HEK293 (cell line): ENCODE measurements around the gene COL15A1.

Experiments
- CTCF ChIA-PET: fragments of 350-600 bp; formaldehyde crosslinking; extraction: SDS; loops from one replicate; lab custom pipeline; 2021; ENCODE audit warnings: antibody characterized with exemption; lab: Yijun Ruan, JAX
- POLR2A ChIA-PET: fragments of 300-600 bp; formaldehyde crosslinking; extraction: SDS; loops from one replicate; lab custom pipeline; 2020; ENCODE audit warnings: antibody characterized with exemption, inconsistent platforms; lab: Yijun Ruan, JAX
- H3K27ac ChIP-seq: fragments of 200-500 bp; sonication (Bioruptor generic); 2 replicates; pipeline ENCODE4 v1.5.1; 2014; ENCODE audit warnings: low read depth, low read length, control low read depth, inconsistent platforms; ENCODE audit errors: extremely low read depth
- H3K36me3 ChIP-seq, 2 experiments: fragments of 200-500 bp in 1 of 2; sonication (Bioruptor generic) in 1 of 2; 1 replicate in 1 of 2; 2 replicates in 1 of 2; pipeline ENCODE4 v1.5.1; 2014 to 2017; ENCODE audit warnings: inconsistent platforms in 2 of 2, low read length in 2 of 2; ENCODE audit not compliant: control insufficient read depth in 2 of 2, insufficient read depth in 1 of 2
- H3K4me1 ChIP-seq: fragments of 200-500 bp; sonication (Bioruptor generic); 2 replicates; pipeline ENCODE4 v1.5.1; 2014; ENCODE audit warnings: mild to moderate bottlenecking, low read length, inconsistent platforms; ENCODE audit not compliant: control insufficient read depth, insufficient read depth
- H3K4me3 ChIP-seq: 2 replicates; pipeline ENCODE4 v1.5.1; 2011; ENCODE audit warnings: low read depth, mild to moderate bottlenecking, control low read depth, low read length, moderate library complexity
- H3K9me3 ChIP-seq: fragments of 200-500 bp; sonication (Bioruptor generic); 2 replicates; pipeline ENCODE4 v1.5.1; 2014; ENCODE audit warnings: low read depth, low read length, inconsistent platforms; ENCODE audit not compliant: control insufficient read depth, insufficient read depth
- BCL11B ChIP-seq: fragments of 450-650 bp; formaldehyde crosslinking; IDR thresholded peaks from 2 replicates; pipeline ENCODE4 v1.5.1; 2016; ENCODE audit warnings: low read depth, missing biosample characterization, missing genetic modification characterization
- GFI1B ChIP-seq: fragments of 450-650 bp; formaldehyde crosslinking; IDR thresholded peaks from 2 replicates; pipeline ENCODE4 v1.5.1; 2016; ENCODE audit warnings: missing biosample characterization, missing genetic modification characterization
- GLI2 ChIP-seq: fragments of 450-650 bp; formaldehyde crosslinking; IDR thresholded peaks from 2 replicates; pipeline ENCODE4; 2017; ENCODE audit warnings: missing biosample characterization, missing genetic modification characterization, low read depth, borderline replicate concordance
- GLI4 ChIP-seq: fragments of 450-650 bp; formaldehyde crosslinking; IDR thresholded peaks from 2 replicates; pipeline ENCODE4 v1.5.1; 2016; ENCODE audit warnings: missing biosample characterization, missing genetic modification characterization
- GLIS2 ChIP-seq: fragments of 450-650 bp; formaldehyde crosslinking; IDR thresholded peaks from 2 replicates; pipeline ENCODE4 v1.5.1; 2016; ENCODE audit warnings: missing biosample characterization, missing genetic modification characterization
- KLF7 ChIP-seq: fragments of 450-650 bp; formaldehyde crosslinking; IDR thresholded peaks from 2 replicates; pipeline ENCODE4 v1.5.1; 2016; ENCODE audit warnings: missing biosample characterization, missing genetic modification characterization, borderline replicate concordance
- KLF9 ChIP-seq: fragments of 450-650 bp; formaldehyde crosslinking; IDR thresholded peaks from 2 replicates; pipeline ENCODE4 v1.5.1; 2016; ENCODE audit warnings: missing biosample characterization, missing genetic modification characterization, low read depth
- MEIS1 ChIP-seq: sonication (generic); formaldehyde crosslinking; IDR thresholded peaks from 2 replicates; pipeline ENCODE4 v1.8.1; 2022; ENCODE audit warnings: missing genetic modification reagents, mild to moderate bottlenecking, borderline replicate concordance
- RBAK ChIP-seq: fragments of 450-650 bp; formaldehyde crosslinking; IDR thresholded peaks from 2 replicates; pipeline ENCODE4 v1.5.1; 2016; ENCODE audit warnings: missing biosample characterization, missing genetic modification characterization
- TSHZ1 ChIP-seq: fragments of 450-650 bp; formaldehyde crosslinking; IDR thresholded peaks from 2 replicates; pipeline ENCODE4 v1.5.1; 2016; ENCODE audit warnings: missing biosample characterization, missing genetic modification characterization, borderline replicate concordance
- YY2 ChIP-seq: fragments of 450-650 bp; formaldehyde crosslinking; IDR thresholded peaks from 2 replicates; pipeline ENCODE4 v1.5.1; 2016; ENCODE audit warnings: missing biosample characterization, missing genetic modification characterization
- ZBTB11 ChIP-seq: fragments of 450-650 bp; formaldehyde crosslinking; conservative IDR thresholded peaks from 2 replicates; pipeline ENCODE4 v1.5.1; 2016; ENCODE audit warnings: low read depth, missing biosample characterization, missing genetic modification characterization
- ZNF133 ChIP-seq: fragments of 450-650 bp; formaldehyde crosslinking; IDR thresholded peaks from 2 replicates; pipeline ENCODE4 v1.5.1; 2016; ENCODE audit warnings: missing biosample characterization, missing genetic modification characterization
- ZNF175 ChIP-seq: fragments of 450-650 bp; formaldehyde crosslinking; IDR thresholded peaks from 2 replicates; pipeline ENCODE4 v1.5.1; 2016; ENCODE audit warnings: missing biosample characterization, missing genetic modification characterization
- ZNF341 ChIP-seq: fragments of 450-650 bp; formaldehyde crosslinking; IDR thresholded peaks from 2 replicates; pipeline ENCODE4; 2016; ENCODE audit warnings: low read depth, missing biosample characterization, missing genetic modification characterization
- ZNF362 ChIP-seq: fragments of 450-650 bp; formaldehyde crosslinking; IDR thresholded peaks from 2 replicates; pipeline ENCODE4 v1.5.1; 2016; ENCODE audit warnings: missing biosample characterization, missing genetic modification characterization
- ZNF514 ChIP-seq: fragments of 450-650 bp; formaldehyde crosslinking; IDR thresholded peaks from 2 replicates; pipeline ENCODE4 v1.5.1; 2016; ENCODE audit warnings: missing biosample characterization, missing genetic modification characterization
- ZNF518A ChIP-seq: fragments of 450-650 bp; formaldehyde crosslinking; conservative IDR thresholded peaks from 2 replicates; pipeline ENCODE4 v1.5.1; 2016; ENCODE audit warnings: low read depth, missing biosample characterization, missing genetic modification characterization
- ZNF639 ChIP-seq: fragments of 450-650 bp; formaldehyde crosslinking; IDR thresholded peaks from 2 replicates; pipeline ENCODE4 v1.5.1; 2016; ENCODE audit warnings: missing biosample characterization, missing genetic modification characterization
- ZNF843 ChIP-seq: fragments of 450-650 bp; formaldehyde crosslinking; IDR thresholded peaks from 2 replicates; pipeline ENCODE4 v1.5.1; 2016; ENCODE audit warnings: missing biosample characterization, missing genetic modification characterization

The COL15A1 gene

GRCh38 chr9:99021512-99021911 lies 77.8 kb downstream of the COL15A1 start:
- Histone ChIP-seq H3K36me3 (no peaks in the 10 kb centered on the region), H3K27ac (no peak overlapping the region), H3K4me1 (no peaks in the 10 kb centered on the region), H3K4me3 (no peak overlapping the region), H3K9me3 (no peaks in the 10 kb centered on the region)
- ChIA-PET POLR2A (no interaction called here), CTCF (interaction anchor here (0.8 to 2.2 kb wide), 2 partner anchors 22 to 173 kb away, joined by 4 to 6 read pairs; no protein-coding TSS in a partner anchor)
- no peak for TF ChIP-seq GLI2 (tag by site-specific recombination)
- TF ChIP-seq ZNF518A (tag by site-specific recombination) = no peak
- no peak for TF ChIP-seq KLF9 (tag by site-specific recombination)
- TF ChIP-seq GFI1B (tag by site-specific recombination) = no peak
- no peak for TF ChIP-seq TSHZ1 (tag by site-specific recombination)
- no peak for TF ChIP-seq ZNF175 (tag by site-specific recombination)

GRCh38 chr9:99023231-99023630 lies 79.5 kb downstream of the COL15A1 start:
- Histone ChIP-seq H3K36me3 (no peaks in the 10 kb centered on the region), H3K9me3 (no peaks in the 10 kb centered on the region), H3K4me1 (no peaks in the 10 kb centered on the region), H3K4me3 (no peak overlapping the region), H3K27ac (no peak overlapping the region)
- no peak for TF ChIP-seq YY2
- TF ChIP-seq ZNF362 (tag by site-specific recombination) = no peak
- no peak for TF ChIP-seq KLF7 (tag by site-specific recombination)
- TF ChIP-seq RBAK (tag by site-specific recombination) = no peak
- no peak for TF ChIP-seq ZNF133 (tag by site-specific recombination)
- no peak for TF ChIP-seq BCL11B (tag by site-specific recombination)
- no peak for TF ChIP-seq ZNF843 (tag by site-specific recombination)
- TF ChIP-seq ZBTB11 (tag by site-specific recombination) = no peak
- TF ChIP-seq GLIS2 (tag by site-specific recombination) = no peak
- no peak for TF ChIP-seq MEIS1
- no peak for TF ChIP-seq ZNF514
- no peak for TF ChIP-seq GLI4 (tag by site-specific recombination)
- no peak for TF ChIP-seq ZNF341
- TF ChIP-seq ZNF639 (tag by site-specific recombination) = no peak
- POLR2A ChIA-PET = no interaction called here
- CTCF ChIA-PET = interaction anchor here (1.0 kb wide), 2 partner anchors 79 to 118 kb away, joined by 3 to 6 read pairs; no protein-coding TSS in a partner anchor
